Activated CD8-positive, alpha-beta memory T cell treated with anti-CD3 and anti-CD28 coated beads, Interleukin-2, amount 50 U/mL, for 48 hours (primary cell): ENCODE measurements around the gene SPATA25.
A peak's percentile ranks its signal among the peaks of the same experiment; 100 is the strongest.

ENCODE experiments used
- DNase-seq: peaks from one replicate; pipeline ENCODE4 v3.0.0-alpha.2; 2020

Gene SPATA25

DNA sequence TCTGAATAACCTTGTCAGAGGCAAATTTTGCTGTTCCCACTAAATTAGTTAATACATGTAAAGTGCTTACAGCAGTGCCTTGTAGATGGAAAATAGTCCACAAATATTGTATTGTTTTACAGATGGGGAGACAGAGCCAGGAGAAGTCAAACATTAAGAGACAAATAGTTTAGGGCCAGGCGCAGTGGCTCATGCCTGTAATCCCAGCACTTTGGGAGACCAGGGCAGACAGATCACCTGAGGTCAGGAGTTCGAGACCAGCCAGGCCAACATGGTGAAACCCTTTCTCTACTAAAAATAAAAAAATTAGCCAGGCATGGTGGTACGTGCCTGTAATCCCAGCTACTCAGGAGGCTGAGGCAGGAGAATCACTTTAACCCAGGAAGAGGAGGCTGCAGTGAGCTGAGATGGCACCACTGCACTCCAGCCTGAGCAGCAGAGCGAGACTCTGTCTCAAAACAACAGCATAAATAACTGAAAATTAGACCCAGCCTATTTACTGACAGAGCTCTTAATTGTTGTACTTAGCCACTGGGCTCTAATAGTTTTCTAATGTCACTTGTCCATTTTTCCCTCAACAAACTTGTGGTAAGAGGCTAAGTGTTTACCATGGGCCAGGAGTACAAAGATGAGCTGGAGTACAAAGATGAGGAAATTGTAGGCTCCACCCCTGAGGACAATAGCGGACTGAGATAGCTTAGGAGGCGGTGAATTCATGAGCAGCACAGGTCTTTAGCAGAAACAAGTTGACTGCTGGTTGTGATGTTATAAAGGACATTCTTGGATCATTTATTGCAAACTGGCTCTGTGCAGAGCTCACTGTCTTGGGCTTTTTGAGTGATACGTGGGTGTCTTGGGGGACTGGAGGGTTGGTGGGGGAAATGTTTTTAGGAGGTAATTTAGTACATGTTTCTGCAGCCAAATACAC is 23.6 kb downstream of the SPATA25 start:
- no peak for DNase-seq

DNA sequence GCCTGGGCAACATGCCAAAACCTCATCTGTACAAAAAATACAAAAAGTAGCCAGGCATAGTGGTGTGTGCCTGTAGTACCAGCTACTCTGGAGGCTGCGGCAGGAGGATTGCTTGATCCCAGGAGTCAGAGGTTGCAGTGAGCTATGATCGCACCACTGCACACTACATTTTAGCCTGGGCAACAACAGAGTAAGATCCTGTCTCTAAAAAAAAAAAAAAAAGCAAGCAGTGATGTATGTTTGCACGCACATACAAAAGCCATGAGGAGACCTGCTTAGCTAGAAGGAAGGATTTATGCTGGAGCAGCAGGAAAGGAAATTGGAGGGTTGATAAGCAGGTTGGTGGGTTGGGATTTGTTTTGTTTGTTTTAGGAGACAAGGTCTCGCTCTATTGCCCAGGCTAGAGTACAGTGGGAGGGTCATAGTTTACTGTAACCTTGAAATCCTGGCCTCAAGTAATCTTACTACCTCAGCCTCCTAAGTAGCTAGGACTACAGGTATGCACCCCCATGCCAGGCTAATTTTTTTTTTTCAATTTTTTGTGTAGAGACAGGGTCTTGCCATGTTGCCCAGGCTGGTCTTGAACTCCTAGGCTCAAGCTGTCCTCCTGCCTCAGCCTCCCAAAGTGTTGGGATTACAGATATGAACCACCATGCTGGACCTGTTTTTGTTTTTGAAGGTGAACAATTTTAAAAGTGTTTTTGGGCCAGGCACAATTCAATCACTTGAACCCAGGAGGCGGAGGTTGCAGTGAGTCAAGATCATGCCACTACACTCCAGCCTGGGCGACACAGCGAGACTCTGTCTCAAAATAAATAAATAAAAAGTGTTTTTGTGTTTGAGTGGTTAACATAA is 26.0 kb downstream of the SPATA25 start:
- no peak for DNase-seq

DNA sequence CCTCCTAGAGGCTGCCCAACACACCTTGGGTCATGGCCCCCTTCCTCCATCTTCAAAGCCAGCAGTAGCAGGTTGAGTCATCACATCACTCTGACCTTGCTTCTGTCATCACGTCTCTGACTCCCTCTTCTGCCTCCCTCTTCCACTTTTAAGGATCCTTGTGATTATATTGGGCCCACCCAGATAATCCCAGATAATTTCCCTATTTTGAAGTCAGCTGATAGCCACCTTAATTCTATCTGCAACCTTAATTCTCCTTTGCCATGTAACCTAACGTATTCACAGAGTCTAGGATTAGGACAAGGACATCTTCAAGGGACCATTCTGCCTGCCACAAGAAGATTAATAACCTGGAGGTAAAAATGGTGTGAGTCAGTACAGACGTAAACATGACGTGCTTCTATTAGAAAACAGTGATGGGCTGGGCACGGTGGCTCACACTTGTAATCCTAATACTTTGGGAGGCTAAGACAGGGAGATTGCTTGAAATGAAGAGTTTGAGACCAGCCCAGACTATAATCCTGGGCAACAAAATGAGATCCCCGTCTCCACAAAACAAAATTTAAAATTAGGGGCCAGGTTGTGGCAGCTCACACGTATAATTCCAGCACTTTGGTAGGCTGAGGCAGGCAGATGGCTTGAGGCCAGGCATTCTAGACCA is 26.7 kb downstream of the SPATA25 start:
- no peak for DNase-seq

DNA sequence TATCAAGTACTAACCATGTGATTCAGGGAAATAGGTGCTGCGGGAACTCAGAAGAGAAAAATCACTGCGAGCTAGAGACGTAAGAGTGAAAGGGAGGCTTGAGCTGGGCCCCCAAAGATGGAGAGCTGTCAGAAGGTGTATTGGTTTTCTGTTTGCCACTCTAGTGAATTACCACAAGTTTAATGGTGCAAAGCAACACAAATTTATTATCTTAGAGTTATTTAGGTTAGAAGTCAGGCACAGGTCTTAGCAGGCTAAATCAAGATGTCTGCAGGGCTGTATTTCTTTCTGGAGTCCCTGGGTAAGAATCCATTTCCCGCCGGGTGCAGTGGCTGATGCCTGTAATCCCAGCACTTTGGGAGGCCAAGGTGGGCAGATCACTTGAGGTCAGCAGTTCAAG is 27.5 kb downstream of the SPATA25 start:
- no peak for DNase-seq

DNA sequence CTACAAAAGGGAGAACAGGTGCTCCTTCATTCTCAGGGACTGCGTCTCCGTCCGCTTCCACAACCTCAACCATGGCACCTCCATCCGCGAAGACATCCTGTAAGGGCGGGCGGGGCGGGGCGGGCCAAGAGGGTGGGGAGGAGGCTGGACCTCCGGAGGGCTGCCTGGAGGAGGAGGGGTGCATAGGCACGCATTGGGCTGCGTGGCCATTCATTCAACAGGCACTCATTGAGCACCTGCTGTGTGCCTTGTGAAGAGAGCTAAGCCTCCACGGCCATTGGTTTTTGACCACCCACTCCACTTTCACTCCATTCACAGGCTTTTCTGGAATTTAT is 29.6 kb downstream of the SPATA25 start:
- no peak for DNase-seq

DNA sequence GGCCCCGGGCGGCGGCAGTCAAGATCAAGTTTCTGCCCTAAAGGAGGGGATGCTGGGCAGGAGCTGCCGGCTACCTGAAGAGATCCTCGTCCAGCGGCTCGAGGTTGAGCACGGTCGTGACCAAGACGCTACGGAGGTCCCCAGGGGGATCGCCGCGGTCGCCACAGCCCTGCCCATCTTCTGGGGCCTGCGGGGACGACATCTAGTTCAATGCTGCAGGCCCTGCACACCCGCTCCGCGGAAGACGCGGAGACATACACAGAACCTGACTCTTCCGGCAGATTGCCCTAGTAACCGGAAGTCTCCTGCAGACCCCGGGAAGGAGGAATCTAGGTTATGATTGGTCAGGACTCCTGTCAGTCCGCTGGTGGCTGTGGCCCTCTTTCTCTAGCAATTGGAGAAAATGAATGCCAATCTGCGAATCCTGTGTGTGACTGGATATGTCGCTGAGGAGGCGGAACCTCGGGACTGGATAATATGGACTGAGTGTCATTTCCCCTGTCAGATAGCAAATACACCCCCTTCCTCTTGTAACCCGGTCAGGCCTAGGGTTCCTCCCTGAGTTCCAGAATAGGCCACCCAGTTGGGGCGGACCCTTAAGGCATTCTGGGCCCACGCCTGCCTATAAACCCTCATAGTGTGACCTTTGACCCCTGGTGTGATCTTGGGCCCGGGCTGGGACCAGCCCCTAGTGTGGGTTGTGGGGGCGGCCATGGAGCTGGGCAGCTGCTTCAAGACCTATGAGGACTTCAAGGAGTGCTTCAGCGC is 30.1 kb downstream of the SPATA25 start, which contains the start of the genes ACOT8 and ZSWIM3:
Gene ACOT8, minus strand, starts transcription at position 279 of the 768 bp plus-strand sequence. Its CDS starts 77 bp downstream, at position 202.
Gene ZSWIM3, plus strand, starts transcription at position 501 of the 768 bp plus-strand sequence. Its CDS starts 212 bp downstream, at position 713.
- DNase-seq = peak; percentile 87

DNA sequence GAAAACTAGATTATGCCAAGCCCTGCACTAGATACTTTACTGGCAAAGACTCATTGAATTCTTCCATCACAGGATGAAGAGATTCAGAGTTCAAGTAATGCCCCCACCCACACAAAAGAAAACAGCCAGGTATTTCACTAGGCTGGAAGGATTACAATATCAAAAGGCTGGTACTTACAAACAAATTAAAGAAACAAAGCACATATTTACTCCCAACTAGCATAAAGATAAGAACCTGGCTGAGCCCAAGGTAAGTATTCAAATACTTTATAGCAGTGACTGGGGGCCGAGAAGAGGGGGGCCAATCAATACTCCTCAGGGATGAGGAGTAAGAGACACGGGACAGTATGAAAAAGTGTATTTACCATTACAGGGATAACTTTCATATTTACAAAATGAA is 33.9 kb downstream of the SPATA25 start:
- DNase-seq = no peak

DNA sequence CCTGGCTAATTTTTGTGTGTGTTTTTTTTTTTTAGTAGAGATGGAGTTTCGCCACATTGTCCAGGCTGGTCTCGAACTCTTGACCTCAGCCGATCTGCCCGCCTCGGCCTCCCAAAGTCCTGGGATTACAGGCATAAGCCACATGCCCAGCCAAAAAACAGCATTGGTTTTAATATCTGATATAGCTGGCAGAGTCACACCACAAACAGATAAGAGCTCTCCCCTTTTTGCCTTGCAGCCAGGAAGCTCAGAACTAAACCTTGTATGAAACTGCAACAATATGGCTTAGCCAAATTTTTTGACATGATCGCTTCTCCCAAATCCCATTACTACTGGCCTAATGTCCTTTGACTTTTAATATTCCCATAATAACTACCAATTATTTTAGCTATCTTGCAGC is 35.1 kb downstream of the SPATA25 start:
- DNase-seq = no peak

DNA sequence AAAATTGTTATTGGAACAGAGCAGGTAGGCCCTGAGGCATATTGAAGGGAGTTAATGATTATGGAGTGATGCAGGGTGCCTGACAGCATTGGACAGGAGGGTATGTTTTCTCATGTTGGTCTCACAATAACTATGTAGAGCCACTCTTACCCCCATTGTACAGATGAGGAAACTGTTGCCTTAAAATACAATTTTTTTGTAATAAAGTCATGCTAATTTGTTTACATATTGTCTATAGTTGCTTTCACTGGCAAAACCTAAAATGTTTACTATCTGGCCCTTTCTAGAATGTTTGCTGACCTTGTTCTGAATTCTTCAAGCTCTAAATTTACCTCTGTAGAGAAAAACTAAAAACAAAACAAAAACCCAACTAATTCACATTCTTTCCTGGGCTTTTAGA is 35.9 kb downstream of the SPATA25 start:
- DNase-seq = no peak

DNA sequence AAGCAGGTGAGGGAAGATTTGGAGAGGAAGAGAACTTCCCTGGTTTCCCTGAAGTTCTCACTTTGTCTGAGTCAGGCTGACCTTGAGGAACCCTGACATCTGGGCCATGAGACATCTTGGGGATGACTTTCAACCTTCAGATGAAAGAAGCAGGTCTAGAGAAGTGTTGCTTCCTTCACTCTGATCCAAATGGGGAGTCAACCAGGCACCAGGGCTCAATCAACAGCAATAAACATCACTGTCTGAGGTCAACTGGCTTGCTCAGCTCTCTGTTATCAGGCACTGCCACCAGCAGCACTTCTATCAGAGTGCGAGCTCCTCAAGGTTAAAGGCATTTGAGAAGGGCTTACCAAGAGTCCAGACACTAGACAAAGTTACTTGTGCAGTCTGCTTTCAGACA is 36.5 kb downstream of the SPATA25 start:
- DNase-seq = no peak

DNA sequence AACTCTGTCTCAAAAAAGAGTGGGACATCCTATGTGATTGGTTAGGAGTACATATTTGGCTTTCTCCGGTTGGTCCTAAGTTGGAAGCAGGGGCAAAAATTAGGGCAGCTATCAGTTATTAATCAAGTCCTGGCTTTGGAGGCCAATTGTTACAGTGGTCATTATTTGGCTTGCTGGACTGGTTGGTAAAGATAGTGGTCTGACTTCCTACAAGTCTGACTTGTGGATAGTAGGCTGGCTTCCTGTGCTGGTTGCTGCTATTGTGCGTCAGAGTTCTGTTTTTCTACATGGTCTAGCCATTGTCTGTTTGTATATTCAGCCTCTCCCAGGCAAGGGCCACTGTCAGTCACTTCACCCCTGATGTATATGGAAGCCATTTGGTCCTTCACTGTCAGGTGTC is 37.2 kb downstream of the SPATA25 start:
- no peak for DNase-seq

DNA sequence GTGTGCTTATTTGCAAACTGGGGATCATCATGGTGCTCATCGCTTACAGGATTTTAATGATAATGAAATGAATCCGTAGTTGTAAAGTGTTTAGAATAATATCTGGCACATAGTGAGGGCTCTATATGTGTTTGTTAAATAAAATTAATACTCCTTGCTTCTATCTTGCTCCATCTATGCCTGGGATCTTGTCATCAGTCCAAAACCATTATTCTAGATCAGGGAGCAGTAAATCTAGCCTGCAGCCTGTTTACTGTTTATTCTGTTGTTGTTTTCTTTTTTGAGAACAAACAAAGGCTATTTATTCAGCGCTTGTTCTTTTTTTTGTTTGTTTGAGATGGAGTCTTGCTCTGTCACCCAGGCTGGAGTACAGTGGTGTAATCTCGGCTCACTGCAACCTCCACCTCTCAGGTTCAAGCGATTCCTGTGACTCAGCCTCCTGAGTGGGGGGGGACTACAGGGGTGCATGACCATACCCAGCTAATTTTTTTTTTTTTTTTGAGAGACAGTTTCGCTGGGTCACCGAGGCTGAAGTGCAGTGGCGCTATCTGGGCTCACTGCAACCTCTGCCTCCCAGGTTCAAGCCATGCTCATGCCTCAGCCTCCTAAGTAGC is 38.3 kb downstream of the SPATA25 start:
- no peak for DNase-seq

DNA sequence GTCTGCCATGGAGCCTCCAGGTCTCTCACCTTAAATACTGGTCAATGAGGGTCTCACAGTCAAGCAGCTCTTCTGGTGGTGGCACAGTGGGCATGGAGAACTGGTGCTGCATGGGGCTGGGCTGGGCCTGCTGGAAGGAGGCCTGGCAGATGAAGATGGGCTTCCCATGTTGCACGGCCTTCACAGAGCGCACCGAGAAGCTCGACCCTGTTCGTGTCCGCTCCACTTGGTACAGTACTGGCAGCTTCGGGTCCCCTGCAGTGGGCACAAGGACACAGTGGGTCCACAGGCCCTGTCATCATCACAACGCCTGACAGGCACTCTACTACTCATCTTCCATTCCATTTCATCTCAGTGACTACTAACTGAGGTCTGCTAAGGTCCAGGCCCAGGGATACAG is 39.0 kb downstream of the SPATA25 start:
- DNase-seq = no peak

DNA sequence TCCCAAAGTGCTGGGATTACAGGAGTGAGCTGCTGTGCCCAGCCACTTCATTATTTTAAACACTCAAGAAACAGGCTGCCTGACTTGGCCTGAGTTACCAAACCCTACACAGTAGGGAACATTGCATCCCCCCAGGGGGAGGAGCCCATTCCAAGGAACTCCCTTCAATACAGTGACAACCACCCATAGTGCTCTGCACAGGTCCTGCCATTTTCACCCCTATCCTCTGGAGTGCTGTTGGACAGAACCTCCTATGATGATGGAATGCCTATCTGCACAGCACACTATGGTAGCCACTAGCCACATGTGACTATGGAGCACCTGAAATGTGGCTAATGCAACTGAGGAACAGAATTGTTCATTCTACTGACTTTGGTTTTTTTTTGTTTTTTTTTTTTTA is 42.0 kb downstream of the SPATA25 start:
- DNase-seq = no peak

DNA sequence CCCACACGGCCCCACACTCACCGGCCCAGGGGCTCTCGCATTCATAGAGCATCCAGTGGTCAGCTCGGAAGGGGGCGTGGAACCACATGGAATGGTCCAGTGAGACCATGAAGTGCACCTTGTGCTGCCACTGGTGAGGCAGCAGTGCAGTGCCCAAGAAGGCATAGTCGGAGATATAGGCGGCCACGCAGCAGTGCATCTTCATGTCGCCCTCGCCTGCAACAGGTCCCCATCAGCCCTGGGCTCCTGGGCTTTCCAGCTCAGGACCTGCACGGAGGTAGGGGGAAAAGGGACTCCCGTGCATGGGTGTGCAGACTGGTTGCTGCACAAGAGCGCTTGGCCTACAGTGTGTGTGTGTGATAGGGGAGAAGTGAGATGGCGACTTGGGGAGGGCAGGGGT is 43.9 kb downstream of the SPATA25 start:
- DNase-seq = no peak

DNA sequence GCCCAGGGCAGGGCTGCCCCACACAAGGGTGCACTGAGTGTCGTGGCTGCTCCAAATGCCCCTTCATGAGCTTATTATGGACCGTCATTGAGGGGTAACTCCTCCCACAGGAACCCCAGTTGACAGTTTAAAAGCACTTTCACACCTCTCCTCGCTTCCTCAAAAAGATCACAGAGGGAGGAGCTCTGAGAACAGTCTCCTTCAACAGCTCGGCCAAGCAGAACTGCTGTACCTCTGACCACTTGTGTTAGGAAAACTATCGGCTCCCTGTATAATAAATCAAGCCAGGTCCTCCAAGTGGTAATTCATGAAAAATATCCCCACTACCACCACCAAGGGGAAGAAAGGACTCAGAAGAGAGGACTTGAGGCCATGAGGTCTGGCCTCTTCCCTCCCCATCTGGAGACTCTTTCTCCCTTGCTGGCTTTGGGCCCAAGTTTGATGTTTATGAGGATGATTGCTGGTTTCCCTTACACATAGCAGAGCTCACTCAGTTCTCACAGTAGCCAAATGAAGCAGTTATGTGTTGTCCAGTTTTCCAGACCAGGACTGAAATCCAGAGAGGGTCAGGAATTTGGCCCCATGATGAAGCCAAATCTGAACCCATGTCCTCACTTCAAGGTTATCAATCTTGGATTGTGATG is 45.1 kb downstream of the SPATA25 start:
- DNase-seq = no peak

DNA sequence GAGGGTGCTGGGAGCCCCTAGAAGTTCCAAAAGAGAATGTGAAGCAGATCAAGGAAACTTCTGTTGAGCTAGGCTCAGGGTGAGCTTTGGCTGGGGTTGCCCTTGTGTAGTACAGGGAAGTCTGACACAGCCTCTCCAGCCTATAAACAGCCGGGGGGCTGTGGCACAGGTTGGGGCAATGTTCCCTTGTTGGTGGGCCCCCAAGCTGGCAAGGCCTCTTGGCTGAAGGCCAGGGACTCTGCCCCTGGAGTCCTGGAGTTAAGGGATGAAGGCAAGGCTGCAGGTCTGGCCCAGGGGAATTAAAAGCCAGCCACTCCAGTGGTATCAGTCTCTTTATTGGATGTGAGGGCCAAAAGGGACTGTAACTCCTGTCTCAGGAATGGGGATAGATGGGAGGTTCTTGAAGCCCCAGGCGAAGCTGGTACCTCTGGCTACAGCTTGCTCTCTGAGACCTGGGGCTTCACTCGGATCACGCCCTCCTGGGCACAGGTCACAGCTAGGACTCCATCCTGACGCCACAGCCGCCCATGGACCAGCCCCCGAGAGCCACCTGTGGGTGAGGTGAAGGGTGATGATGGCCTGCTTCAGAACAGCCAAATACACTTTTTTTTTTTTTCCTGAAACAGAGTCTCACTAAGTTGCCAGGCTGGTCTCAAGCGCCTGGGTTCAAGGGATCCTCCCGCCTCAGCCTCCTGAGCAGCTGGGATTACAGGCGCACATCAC is 45.9 kb downstream of the SPATA25 start:
- no peak for DNase-seq

DNA sequence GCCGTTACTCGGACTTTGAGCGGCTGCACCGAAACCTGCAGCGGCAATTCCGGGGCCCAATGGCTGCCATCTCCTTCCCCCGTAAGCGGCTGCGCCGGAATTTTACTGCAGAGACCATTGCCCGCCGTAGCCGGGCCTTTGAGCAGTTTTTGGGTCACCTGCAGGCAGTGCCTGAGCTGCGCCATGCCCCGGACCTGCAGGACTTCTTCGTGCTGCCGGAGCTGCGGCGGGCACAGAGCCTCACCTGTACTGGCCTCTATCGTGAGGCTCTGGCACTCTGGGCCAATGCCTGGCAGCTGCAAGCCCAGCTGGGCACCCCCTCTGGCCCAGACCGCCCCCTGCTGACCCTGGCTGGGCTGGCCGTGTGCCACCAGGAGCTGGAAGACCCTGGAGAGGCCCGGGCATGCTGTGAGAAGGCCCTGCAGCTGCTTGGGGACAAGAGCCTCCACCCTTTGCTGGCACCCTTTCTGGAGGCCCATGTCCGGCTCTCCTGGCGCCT is 46.7 kb downstream of the SPATA25 start:
- DNase-seq = no peak

DNA sequence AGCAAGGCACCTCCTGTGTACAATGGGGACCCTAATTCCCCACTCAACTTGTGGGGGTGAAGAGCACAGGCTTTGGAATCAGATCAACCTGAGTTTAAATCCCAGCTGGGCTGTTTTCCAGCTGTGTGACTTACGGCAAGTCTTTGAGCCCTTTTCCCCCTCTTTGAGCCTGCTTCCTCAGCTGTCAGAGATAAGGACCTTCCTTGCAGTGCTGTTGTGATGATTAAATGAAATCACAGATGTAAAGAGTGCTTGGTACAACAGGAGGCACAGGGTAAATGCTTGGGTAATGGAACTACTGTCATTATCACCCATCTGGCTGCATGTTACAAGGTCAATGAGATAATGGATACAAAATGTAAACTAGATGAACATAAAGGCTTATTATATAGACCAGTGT is 50.6 kb downstream of the SPATA25 start:
- no peak for DNase-seq
